Muscle of arm (tissue), 12 donors: Measurements from ENCODE around the gene WFDC1. TPM values are rescaled to one million over a fixed set of nuclear protein-coding genes. Genes with fewer than 3 reads are reported as not detected.

Source experiments
- DNase-seq: peaks from one replicate; pipeline ENCODE4 v3.0.0-alpha.2; 2013
- polyA plus RNA-seq, 12 donors: library from polyadenylated mRNA; unstranded; fragments of 120-200 nt; gene quantifications; one replicate each; pipeline ENCODE4 v1.2.1, GENCODE V29; 2013; ENCODE audit not compliant: insufficient read length in 12 of 12

The WFDC1 gene
- polyA plus RNA-seq, 12 donors, result 1.2 to 2.6 (median 1.6) TPM; not detected in 2

DNA sequence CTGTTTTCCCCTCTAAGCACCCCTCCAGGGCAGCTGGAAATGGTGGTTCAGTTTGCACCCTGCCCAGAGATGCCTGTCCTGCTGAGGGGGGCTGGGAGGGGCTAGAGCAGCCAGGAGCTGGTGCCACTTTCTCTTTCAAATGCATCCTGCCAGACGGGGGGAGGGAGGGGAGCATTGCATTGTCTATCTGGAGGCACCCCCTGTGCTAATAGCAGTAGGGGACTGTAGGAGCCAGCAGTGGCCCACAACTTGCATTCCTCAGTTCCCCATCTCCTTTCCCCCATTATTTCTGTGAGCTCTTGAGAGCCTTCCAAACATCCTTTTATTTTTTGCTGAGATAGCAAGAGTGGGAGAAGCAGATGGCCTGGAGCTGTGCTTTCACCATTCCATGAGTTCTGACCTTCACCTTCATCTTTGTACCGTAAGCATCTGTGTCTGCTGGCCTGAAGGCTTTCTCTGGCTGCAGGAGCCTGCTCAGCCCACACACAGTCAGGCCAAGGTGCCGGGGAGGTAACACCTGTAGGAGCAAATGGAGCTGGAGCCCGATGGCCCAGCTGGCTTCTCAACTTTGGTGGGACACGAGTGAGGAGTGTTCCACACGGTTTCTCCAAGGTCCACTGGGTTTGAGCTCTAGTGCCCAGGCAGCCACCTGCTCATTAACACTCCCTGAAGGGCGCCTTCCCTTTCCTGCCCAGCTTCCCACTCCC is 5.2 kb downstream of the WFDC1 start:
- no peak for DNase-seq

DNA sequence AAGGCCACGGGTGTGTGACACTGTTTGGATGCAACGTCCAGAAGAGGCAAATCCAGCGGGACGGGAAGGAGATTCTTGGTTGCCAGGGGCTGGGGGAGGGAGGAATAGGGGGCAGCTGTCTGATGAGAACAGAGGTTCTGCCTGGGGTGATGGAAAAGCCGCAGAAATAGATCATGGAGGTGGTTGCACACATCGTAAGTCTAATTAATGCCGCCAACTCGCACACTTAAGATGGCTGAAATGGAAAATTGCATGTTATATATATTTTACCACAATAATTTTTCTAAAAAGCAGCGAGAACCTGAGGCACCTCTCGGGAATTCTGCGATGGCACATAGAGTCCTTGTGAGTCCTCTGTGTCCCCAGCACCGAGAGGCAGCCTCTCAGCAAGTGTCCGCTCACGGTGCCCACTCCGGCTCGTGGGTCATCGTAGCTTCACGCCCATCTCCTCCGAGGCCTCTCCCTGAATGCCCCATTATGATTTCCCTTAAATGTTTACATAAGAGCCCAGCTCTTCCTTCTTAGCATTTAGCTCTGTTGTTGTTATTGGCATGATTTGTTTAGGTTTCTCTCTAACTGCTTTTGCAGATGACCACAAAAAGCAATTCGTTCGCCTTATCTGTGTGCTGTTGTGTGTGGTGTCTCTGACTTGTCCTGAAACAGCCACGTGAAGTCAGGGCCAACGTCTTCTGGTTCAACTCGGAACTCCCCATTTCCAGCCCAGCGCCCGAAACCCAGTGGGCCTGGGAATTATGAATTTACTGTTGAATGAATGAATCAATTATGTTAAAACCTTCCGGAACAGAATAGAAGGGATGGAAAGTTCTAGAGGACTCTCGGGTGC is 7.7 kb downstream of the WFDC1 start:
- no peak for DNase-seq

DNA sequence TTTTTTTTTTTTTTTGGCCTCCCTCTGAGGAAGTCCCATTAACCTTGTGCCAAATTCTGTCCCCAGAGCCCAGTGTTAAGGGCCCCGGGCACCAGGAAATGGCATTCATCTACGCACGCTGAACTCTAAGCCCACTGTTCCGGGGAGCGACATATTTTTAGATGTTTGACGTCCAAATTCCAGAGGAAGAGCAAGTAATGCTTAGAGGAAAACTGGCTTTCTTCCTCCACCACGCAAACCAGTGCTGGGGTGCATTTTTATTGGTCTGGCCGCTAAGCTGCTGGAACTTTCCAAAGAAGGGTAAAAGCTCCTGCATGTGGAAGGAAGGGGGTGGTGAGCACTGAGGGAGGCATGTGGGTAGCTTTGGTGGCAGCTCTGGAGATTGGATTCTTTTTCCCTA is 8.3 kb downstream of the WFDC1 start:
- DNase-seq, result no peak

DNA sequence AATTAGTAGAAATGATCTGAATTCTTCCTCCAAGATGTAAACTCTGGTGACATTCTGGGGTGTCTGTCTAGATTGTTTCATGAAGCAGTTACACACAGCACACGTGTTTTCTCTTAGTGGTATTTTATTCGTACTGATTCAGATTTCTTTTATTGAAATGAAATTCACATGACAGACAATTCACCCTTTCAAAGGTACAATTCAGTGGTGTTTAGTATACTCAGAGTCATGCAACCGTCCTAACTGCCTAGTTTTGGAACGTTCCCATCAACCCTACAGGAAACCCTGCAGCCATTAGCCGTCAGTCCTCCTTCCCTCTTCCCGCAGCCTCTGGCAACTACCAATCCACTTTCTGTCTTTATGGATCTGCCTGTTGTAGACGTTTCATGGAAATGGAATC is 8.8 kb downstream of the WFDC1 start:
- DNase-seq, result no peak

DNA sequence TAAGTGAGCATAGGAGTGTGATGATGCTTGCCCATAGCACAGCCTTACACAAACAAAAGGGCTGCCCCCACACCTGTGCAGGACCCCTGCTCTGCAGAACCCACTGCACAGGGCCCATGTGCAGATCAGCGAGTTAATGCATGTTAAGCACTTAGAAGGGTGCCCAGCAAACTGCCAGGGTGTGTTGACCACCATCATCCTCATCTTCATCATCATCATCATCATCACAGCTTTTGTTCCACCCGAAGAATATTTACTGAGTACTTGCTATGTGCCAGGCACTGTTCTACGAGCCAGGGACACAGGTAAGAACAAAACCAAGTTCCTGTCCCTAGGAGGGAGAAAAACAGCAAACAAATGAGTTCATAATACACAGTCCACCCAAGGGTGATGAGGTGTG is 11.9 kb downstream of the WFDC1 start:
- no peak for DNase-seq

DNA sequence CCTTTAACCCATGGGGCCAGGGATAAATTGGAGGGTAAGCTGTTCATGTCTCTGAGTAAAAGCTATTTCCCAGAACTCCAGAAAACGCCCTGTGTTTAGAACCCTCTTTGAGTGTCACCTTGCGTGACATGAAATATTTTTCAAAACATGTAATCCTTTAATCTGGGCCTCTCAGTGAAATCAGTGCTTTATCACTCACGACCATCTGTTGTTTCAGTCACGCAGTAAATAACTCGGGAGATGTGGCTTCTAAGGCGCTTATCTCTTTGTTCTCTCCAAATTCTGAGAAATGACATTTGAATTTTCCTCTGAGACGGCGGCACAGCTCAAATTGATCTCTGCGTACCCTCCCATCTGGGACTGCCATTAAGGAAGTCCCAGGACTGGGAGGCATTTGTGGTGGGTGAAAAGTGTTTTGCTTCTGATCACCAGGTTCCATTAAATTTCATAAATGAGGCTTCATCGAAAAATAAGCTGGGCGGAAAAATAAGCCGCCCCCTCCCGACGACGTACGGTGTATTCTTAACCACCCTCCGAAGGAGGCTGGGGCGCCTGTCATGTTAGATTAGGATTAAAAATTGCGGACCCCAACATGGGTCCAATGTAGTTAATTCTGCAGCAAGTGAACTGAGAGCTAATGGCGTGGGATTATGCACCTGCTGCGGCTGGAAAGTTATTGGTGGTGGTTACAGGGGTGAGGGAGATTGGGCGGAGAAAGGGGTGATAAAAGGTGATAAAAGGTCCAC is 12.7 kb downstream of the WFDC1 start:
- DNase-seq, result no peak

DNA sequence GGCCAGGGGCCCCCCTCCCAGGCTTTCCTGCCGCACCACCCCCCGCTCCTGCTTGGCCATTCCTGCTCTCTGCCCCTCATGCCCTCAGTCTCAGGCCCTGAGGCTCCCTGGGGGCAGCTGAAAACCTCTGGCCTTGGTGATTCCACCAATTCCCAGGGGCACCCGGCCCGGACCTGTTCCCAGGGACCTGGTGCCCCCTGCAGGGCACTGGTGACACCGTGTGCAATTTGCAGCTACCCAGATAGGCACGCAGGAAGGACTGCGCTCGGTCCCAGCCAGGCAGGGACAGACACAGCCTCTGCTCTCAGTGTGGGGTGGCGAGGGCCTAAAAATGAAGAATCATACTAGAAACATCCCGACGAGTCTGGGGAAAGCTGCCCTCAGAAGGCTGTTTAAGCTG is 13.4 kb downstream of the WFDC1 start:
- no peak for DNase-seq

DNA sequence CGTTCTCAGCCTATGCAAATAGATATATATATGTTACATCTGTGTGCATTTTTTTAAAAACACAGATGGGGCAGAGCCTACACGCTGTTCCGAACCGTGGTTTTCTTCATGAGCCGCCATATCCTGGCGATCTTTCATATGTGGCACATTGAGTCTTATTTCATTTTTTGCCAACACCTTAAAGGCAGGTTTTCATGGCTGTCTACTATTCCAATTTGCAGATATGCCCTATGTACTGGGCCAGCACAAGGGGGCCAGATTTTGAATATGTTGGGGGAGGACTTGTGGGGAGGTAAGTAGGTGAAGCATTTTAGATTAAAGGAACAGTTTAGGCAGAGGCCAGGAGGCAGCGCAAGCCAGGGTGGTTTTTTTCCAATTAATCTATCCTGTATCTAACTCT is 16.0 kb downstream of the WFDC1 start:
- no peak for DNase-seq

DNA sequence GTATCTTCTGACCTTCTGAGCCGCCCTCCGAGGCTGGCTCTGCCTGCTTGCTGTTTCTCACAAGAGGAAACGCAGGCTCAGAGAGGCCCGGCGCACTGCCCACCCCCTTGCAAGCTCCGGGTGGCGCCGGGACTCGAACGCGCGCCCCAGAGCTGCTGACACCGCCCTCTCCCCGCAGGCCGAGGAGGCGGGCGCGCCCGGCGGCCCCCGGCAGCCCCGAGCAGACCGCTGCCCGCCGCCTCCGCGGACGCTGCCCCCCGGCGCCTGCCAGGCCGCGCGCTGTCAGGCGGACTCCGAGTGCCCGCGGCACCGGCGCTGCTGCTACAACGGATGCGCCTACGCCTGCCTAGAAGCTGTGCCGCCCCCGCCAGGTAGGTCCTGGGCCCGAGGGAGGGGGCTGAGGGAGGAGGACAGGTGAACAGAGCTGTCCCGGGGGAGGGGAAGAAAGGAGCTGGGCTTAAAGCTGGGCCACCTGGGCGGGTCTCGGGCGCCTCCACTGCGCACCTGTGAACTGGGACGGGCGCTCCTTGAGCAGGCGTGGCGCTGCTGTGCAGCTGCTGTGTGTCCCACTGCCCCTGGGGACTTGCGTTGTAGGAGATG is 18.2 kb downstream of the WFDC1 start:
- no peak for DNase-seq

DNA sequence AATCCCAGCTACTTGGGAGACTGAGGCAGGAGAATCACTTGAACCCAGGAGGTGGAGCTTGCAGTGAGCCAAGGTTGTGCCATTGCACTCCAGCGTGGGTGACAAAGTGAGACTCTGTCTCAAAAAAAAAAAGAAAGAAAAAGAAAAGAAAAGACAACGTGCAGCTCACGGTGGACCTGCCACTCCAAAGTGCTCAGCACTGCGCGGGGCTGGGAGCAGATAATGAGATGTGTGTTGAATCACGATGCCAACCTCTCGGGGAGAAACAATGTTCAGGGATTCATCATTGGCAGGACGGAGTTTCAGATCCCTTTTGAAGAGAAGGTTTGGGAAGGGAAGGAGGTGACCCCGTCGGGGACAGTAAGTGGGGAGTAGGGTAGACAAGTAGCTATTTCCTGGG is 19.2 kb downstream of the WFDC1 start:
- no peak for DNase-seq

DNA sequence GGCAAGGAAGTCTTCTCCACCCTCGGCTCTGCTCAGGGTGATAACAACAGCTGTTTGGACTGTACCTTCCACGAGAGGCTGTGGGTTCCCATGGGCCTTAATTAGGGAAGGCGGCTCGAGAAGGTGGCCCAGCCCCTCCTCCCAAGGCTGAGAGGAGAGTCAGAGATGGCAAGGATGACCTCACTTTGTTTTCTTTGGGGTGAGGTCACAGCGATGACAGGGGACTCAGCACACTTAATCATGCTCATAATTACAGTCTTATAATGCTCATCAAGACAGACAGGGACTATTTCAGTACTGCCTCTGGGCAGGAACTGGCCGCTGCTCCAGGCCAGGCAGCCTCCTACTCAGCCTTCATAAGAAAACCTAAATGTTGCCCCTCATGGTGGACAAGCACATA is 19.7 kb downstream of the WFDC1 start:
- no peak for DNase-seq

DNA sequence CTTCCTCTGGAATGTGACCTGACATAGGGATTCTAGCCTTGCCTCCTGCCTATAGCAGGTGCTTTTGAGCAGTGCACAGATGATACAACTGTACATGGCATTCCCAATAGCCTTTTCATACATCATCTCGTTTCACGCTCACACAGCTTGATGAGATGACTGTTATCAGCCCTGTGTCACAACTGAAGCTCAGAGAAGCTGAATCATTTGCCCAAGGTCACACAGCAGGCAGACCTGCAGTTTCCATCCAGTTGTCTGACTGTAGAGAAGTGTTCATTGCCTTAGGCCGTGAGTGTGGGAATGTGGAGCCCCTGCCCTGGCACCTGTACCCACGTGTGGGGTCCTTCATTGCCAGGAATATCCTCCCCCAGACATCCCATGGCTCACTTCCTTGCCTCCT is 20.1 kb downstream of the WFDC1 start:
- no peak for DNase-seq

DNA sequence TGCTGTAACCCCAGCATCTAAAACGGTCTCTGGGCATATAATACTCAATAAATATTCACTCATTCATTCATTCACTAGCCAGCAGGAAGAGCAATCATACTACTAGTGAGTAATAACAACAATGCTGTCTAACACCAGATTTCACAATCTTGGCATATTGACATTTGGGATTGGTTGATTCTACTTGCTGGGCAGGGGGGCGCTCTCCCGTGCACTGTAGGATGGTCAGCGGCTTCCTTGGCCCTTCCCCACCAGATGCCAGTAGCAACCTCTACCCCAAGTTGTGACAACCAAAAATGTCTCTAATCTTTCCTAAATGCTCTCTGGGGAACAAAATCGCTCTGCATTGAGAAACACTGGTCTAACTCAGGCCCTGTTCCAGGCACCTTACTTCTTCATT is 20.7 kb downstream of the WFDC1 start:
- no peak for DNase-seq

DNA sequence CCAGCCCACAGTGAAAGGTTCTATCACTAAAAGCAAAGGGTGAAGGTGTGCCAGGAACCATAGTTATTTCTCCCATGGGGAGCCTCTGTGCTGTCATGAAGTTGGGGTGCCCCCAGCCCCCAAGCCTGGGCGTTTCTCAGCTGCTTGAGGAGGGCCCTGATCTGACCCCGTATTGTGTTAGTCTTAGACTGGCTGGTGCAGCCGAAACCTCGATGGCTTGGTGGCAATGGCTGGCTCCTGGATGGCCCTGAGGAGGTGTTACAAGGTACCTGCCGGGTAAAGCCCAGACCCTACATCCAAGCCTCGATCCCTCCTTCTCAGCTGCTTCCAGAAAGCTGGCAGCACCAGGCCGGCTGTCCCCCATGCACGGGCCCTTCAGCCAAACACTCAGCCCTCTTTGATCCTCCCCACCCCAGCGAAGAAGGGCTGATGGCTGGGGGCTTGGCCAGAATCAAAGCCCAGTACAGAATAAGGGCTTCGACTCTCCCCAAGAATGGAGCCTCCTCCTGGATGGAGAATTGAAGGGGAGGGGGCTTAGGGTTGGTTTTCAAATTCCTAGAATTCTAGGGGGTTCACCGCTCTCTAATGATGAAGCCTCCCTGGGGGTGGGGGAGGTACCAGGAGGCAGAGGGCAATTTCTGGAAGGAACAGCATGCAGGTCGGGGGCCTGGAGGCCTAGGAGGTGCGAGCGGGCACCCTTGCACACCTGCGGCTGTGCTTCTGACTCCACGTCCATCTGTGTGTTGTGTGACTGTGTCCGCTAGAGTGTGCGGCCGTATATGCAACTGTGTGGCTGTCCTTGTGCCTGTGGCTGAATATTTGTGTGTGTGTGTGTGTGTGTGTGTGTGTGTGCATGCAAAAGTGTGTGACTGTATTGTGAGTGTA is 23.7 kb downstream of the WFDC1 start:
- no peak for DNase-seq

DNA sequence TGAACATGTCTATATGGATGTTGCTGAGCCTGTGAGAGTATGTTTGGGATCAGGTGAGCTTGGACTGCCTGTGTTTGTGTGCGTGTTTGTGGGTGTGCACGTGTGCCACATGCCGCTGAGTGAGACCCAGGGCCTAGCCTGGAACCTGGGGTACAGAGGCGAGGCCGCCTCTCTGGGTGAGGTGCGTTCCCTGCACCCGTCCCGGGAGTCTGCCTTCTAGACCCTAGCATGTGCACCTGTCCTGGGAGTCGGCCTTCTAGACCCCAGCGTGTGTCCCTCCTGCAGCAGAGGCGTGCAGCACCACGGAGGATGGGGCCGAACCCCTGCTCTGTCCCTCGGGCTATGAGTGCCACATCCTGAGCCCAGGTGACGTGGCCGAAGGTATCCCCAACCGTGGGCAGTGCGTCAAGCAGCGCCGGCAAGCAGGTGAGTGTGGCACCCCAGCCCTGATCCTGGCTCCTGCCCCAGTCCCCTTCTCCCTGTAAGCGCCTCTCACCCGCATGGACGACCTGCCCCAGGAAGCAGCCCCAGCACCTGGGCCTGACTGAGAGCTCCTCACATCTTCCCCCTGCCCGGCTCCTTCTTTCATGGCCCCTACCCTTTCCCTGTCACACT is 24.6 kb downstream of the WFDC1 start:
- no peak for DNase-seq

DNA sequence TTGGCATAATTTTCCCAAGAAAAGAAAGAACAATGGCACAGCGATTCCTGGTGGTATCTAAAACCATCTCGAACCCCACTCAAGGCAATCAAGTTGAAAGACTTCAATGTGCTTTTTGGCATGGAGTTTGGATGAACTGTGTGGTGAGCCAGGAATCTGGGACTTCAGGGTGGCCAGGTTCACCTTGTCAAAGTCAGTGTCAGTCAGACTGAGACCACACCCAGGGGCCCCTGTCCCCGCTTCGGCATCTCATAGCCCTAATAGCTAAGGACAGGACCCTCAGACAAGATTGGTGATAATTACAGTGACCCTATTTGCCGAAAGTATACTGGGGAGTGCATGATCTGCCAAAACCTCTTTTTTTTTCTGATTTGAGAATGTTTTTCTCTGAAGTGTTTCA is 25.8 kb downstream of the WFDC1 start:
- no peak for DNase-seq

DNA sequence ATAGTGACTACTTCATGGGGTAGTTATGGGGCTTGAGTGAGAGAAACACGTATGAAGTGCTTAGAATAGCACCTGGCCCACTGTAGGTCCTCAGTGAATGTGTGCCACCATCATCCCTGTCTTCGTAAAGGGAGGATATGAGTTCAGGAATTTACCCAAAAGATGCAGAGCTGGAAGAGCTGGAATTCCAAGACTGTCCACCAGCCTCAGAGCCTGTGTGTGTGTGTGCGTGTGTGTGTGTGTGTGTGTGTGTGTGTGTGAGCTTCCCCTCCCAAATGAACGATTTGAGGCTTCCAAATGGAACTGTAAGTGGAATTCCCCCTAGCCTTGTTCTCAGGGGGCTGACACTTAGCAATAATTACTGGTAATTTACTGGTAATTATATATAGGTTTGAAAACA is 27.3 kb downstream of the WFDC1 start:
- DNase-seq, result no peak

DNA sequence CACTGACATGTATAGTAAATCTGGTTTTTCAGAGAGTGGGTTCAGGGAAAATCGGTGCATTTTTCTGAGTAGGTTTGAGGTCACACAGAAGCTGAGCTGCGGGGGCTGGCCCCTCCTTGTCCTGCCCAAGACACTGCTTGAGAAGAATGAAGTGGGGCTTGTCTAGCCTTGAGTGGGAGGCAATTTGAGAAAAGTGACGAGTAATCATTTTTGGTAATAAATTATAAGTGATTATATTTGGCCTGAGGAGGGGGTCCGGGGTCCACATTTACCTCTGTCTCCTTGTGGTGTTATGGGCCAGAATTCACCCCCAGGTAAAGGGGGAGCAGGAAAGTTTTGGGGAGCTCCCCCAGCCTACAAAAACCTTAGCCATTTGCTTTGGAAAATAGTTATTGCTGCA is 28.1 kb downstream of the WFDC1 start:
- DNase-seq, result no peak

DNA sequence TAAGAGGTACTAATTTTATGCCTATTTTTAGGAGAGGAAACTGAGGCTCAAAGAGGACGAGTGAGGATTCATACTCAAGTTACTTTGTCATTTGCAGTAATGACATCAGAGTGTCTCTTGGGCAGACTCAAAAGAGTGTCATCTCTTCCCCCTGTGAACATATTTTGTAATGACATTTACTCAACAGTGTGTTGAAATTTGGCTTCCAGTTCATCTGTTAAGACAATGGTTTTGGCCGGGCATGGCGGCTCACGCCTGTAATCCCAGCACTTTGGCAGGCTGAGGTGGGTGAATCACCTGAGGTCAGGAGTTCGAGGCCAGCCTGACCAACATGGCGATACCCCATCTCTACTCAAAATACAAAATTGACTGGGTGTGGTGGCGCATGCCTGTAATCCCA is 28.9 kb downstream of the WFDC1 start:
- no peak for DNase-seq

DNA sequence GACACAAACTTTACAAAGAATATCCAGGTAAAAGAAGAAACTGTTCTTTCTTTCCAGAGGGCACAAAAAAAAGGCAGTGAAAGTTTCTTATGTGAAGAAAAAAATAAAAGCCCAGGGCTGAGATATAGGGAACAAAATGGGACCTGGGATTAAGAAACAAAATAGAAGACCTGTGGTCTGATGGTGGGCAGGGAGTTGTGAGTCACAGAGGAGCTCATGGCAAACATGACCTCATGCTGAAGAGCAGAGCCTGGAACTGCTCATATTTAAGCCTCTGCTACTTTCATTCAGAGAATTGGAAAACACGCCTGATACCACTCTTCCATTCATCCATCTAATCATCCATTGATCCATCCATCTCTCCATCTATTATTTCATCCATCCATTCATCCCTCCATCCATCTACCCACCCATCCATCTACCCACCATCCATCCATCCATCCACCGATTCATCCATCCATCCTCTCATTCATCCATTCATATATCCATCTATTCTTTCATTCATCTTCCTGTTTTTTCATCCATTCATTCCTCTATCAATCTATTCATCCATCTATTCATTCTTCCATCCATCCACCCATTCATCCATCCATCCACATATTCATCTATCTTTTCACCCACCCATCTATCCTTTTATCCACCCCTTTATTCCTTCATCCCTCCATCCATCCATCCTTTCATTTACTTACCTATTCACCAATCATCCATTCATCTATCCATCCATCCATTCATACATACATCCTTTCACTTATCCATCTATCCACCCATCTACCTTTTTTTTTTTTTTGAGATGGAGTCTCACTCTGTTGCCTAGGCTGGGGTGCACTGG is 30.0 kb downstream of the WFDC1 start:
- no peak for DNase-seq
